ENCODE data around the gene ARRB2.
A peak's percentile ranks its signal among the peaks of the same experiment; 100 is the strongest.
"Not testable (repeated sequence)": the region's sequence is repeated elsewhere in the genome, so short reads cannot be mapped to it uniquely, and the experiment has no call there.

The ARRB2 gene

DNA sequence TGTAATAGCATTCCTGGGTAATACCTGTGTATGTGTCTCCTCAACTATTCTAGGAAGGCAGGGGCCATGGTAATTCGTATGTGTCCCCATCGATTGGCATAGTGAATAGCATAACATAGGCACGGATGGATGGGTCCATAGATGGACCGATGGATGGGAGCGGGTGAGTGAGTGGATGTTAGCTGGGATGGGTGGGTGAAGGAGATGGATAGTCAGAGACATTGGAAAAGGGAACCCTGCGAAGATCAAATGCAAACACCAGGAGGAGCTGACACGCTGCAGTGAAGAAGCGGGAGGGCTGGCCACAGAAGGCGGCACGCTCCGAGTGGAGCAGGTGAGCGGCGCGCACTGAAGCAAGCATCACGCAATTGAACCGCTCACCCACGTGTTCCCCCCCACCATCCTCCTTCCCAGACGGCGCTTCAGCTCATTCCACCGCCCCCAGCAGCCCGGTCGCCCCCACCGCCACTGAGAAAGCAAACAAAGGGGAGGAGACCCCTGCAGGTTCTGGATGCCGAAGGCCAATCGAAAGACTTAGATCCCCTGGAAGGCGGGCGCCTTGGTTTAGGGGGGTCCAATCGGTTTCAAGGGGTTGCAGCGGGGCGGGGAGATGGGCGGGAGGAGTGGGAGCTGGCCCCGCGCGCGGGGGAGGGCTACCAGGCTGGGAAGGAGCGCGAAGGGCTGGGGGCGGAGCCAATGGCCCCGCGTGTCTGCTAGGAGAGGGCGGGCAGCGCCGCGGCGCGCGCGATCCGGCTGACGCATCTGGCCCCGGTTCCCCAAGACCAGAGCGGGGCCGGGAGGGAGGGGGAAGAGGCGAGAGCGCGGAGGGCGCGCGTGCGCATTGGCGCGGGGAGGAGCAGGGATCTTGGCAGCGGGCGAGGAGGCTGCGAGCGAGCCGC lies at the start of gene ARRB2:
Gene ARRB2, plus strand, starts transcription at position 839 of the 899 bp plus-strand sequence. CDS start 90 bp downstream, outside the sequence.
- DNase-seq (ENCODE audit: low read depth in 2 of 2) = peak; percentile 97

DNA sequence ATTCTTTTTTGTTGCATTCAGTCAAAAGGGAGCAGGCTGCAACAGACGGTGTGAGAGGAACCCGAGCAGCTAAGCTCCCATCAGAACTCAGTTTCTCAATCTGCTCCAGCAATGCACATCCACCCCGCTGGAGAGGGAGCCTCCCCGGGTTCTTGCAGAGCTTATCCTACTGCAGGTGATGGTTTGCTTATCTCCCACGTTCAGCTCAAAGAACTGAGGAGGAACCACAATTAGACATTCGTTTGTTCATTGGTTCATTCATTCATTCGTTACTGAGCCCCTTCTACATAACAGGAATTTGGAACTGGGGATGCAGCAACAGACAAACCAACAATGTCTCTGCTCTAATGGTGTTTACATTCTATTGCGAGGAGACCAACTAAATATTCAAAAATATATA lies 46.7 kb upstream of the ARRB2 start:
- DNase-seq (ENCODE audit: low read depth in 2 of 2) = no peak

DNA sequence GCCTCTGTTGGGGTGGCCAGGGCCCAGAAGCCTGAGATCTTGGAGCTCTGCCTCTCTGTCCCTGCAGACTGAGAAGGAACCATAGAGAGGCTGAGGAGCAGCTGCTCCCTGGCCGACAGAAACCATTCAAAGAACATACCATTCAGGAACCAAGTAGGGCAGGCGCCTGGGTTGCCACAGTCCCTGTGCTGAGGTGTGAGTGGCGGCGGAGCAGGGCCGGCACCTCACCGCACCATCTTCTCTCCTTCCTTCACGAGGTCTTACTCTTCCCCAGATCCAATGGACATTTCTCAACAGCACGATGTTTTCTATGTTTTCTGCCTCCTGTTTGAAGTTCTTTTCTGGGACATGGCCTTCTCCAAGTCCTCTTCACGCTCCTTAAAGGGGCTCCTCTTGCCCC lies 46.2 kb upstream of the ARRB2 start:
- DNase-seq (ENCODE audit: low read depth in 2 of 2) = no peak

DNA sequence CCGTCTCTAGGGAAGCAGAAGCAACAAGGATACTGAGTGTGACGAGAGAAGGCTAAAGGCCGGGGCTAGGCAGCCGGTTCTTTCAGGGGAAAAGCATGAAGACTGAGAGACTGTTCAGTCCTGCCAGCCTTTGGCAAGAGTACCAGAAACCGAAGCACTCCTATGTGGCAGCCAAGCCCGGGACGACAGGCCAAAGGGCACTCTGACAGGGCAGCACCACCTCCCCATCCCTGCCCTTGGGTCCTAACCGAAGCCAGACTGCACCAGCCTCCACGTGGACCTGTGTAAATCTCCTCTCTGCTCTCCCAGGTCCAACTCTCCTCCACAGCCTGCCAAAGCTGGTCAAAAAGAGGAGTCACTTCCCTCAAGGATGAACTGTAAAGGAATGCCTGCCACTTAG lies 45.4 kb upstream of the ARRB2 start:
- no peak for DNase-seq (ENCODE audit: low read depth in 2 of 2)

DNA sequence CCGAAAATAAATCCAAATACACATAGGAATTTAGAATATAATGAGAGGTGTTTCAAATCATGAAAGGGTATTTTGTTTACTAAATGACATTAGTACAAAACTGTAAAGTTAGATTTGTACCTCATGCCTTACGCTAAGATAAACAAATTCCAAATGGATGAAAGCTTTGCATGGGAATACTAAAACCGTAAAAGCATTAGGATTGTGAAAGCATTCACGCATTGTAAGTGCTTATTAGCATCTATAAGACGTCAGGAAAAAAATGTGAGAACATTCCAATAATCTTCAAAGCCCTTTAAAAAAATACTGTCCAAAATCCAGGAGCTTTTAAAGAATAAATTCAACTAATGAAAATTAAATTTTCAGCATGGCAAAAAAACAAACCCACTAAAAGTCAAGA lies 44.1 kb upstream of the ARRB2 start:
- DNase-seq (ENCODE audit: low read depth in 2 of 2) = no peak

DNA sequence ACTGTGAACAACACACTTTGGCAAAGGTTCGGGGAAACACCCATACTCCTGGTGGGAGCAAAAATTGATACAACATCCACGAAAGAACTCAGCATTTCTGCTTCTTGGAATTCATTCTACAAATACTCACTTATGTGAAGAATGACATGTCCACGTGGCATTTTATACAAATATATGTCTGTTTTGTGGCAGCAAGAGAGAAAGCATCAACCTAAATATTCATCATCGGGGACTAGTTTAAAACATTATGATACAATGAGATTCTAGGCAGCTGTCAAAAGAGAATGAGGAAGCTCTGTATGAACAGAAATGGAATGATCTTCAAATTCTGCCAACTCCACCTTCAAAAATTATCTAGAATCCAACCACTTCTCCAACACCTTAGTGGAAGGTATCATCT lies 43.3 kb upstream of the ARRB2 start:
- DNase-seq (ENCODE audit: low read depth in 2 of 2) = no peak

DNA sequence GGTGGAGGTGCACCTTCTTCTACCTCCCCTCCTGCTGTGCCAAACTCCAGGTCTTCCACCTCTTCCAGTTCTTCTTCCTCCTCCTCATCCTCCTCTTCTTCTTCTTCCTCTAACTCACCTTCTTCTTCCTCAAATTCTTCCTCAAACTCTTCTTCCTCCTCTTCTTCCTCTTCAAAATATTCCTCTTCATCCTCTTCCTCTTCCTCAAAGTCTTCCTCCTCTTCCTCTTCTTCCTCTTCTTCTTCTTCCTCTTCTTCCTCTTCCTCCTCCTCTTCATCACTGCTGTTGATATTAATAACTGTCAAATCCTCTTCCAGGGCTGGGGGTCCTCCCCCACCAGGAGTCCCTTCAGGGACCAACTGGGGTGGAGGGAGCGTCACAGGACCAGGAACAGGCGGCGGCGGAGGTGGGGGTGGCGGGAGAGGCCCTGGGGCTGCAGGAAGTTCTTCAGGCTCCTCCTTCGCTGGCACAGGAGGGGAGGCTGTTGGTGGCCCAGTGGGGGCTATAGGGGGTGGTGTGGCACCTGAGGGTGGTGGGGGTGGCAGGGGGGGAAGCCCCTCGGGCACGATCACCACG lies 38.3 kb upstream of the ARRB2 start:
- no peak for DNase-seq (ENCODE audit: low read depth in 2 of 2)

DNA sequence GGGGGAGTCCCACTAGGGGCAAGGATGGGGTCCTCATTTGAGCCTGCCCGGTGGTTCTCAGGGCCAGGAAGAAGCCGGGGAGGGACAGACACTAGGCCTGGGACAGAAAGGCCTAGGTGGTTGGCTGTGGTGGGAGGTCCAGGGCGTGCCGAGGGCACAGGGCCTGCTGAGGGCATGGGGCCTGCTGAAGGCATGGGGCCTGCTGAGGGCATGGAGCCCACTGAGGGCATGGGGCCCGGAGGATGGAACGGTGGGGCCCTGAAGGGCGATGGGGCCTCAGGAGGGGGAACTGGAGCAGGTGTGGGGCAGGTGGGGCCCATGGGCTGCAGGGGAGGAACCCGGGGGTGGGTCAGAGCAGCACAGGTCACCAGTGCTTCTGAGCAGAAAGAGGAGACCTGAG lies 37.7 kb upstream of the ARRB2 start:
- no peak for DNase-seq (ENCODE audit: low read depth in 2 of 2)

DNA sequence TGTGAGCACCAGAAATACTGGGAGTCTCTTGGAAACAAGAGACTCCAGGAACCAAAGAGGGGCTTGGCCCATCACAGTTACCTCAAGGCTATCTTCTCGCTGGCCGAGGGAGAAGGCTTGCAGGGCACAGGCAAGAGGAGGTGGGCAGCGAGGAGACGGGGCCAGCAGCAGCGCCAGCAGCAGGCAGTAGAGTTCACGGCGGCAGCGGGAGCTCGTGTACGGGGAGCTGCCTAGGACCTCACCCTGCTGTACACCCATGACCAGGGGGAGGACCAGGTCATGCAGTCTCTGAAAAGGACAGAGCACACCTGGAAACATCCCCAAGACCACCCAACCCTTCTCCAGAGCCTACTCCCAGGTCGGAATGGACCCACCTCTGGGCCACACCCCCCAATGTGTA lies 37.3 kb upstream of the ARRB2 start:
- DNase-seq (ENCODE audit: low read depth in 2 of 2) = no peak

DNA sequence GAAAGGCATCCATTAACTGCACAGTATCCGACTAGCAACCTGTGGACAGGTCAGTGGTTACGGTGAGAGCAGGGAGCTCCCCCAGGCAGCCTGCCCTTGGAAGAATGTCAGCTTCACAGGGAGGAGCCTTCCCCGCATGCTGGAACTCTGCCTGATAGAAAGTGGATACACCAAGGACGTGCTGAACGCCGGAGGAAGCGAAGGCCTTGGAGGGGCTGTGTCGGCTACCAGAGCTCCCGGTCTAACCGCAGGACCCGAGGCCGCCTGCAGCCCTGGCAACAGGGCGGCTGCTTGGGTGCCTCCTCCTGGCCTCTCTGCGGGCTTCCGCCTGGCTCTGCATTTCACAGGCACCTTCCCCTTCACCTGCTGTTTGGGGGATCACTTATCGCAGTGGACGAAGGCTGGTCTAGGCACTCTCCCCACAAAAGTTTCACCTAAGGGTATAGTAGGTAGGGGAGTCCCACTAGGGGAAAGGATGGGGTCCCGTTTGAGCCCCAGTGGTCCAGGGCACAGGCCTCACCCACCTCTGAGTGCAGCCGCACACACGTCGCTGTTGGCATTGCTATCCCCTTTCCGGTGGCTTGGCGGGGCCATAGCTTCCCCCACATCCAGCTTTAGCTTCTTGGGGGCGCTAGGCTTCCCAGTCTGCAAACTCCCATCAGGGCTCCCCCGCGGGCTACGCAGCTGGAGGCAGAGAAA lies 36.3 kb upstream of the ARRB2 start:
- no peak for DNase-seq (ENCODE audit: low read depth in 2 of 2)

DNA sequence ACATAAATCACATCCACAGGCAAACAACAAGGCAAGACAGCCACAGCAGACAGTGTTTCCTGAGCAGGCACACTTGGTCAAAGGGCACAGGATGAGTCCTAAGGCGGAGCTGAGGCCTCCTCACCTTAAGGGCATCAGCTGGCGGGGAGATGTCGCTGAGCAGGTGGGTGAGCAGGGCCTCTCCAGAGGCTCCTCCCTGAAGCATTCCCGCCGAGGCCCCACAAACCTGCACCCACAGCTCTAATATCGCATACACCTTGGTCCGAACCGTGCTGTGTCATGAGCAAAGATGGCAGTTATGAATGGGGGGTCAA lies 35.8 kb upstream of the ARRB2 start:
- no peak for DNase-seq (ENCODE audit: low read depth in 2 of 2)

DNA sequence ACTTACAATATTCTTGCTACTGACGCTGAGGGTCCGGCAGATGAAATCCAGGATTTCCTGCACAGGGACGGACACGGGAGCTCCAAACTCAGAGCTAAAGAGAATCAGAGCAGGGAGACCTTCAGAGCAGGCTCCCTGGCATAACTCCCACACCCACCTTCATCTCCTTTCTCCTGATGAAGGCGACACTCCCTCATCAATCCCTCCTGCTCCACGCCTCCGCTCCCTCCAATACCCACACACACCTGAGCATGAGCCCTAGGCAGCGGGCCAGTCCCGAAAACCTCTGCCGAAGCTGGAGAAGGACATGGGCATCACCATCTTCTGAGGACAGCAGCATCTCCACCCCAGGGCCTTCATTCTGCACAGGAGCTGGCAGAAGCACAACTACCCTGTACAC lies 34.6 kb upstream of the ARRB2 start:
- DNase-seq (ENCODE audit: low read depth in 2 of 2) = no peak

DNA sequence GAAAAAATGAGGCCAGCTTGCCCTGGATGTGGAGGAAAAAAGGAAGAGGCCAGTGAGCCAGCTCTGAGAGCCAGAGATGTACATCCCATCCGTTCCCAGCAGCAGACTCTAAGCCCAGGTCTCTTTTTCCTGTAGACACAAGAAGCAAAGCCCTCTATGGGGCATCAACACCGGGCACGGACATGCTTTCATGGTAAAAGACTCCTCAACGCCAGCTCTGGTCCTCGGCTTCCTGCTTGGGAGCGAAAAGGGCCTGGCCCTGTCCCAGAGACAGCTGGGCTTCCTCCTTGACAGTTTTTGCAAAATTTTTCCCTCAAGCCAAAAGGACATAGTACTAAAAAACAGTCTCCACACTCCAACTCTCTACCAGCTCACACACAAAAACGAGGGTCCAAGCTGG lies 33.6 kb upstream of the ARRB2 start:
- no peak for DNase-seq (ENCODE audit: low read depth in 2 of 2)

DNA sequence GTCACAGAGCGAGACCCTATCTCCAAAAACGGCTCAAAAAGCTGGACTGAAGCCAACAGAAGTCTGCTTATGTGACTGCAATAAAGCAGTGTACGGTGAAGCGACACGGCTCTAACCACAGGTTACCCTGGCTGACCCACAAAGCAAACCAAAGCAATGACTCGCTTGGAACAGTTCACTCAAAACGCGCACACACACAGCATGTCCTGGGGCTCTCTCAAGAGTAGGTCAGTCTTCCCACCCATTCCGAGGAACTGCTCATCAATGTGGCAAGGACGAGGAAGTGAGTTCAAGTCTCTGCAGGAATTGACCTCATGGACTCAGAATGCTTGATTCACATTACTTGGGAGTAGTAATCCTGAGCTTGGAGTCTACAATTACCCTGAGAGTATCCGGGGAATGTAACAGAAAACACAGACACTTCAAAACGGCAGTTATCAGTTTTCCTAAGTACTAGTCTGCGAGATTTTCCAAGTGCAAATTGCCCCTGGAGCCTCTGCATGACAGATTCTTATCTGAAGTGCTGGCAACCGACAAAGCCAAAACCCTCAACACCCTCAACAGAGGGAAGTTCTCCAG lies 31.9 kb upstream of the ARRB2 start:
- no peak for DNase-seq (ENCODE audit: low read depth in 2 of 2)

DNA sequence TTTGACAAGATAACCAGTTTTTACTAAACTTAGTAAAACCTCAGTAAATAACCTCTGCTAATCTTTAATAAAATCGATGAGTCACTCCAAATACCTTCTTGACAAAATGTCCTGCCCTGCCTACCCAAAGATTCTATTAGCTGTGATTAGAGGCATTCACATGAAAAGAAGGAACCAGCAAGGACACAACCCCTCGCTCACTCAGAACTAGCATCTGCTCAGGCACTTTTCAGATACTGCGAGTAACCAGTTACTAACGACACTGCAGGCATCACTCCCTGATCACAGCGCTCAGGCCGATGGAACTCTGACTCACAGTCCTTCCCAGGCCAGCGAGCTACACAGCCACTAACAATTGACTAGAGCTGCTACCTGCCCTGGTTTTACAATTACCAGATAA lies 30.8 kb upstream of the ARRB2 start:
- no peak for DNase-seq (ENCODE audit: low read depth in 2 of 2)

DNA sequence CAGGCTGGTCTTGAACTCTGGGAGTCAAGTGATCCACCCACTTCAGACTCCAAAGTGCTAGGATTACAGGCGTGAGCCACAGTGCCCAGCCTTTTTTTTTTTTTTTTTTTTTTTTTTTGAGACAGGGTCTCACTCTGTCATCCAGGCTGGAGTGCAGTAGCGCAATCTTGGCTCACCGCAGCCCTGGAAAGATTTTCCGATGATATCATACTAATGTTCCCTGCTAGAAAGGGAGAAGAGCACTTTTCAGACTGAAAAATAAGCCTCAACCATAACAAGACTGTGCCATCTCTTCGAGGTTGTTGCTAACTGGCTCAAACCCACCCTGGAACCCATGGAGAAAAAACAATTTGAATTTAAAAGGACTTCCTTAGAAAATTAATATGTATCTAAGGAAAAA lies 26.7 kb upstream of the ARRB2 start:
- DNase-seq (ENCODE audit: low read depth in 2 of 2) = not testable (repeated sequence)

DNA sequence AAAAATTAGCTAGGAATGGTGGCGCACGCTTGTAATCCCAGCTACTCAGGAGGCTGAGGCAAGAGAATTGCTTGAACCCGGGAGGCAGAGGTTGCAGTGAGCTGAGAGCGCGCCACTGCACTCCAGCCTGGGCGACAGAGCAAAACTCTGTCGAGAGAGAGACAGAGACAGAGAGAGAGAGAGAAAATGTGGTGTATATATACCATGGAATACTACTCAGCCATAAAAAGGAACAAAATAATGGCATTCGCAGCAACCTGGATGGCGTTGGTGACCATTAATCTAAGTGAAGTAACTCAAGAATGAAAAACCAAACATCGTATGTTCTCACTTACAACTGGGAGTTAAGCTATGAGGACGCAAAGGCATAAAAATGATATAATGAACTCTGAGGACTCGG lies 20.6 kb upstream of the ARRB2 start:
- DNase-seq (ENCODE audit: low read depth in 2 of 2) = not testable (repeated sequence)

DNA sequence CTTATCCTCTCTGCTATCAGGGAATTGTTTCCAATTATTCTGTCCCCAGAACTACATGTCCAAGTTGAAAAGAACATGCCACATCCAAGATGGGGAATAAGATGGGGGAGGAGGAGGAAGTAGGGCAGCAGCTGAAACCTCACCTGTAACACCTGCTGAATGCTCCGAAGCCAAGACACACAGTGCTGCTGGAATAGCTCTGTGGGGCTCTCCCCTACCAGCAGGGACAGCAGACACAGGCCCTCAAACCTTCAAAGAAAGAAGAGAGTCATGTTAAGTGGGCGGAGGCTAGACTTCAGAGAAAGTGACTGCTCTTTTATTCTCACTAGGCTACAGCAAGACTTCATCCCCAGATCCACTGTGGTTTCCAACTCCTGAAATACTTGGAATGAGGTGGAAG lies 19.7 kb upstream of the ARRB2 start:
- no peak for DNase-seq (ENCODE audit: low read depth in 2 of 2)

DNA sequence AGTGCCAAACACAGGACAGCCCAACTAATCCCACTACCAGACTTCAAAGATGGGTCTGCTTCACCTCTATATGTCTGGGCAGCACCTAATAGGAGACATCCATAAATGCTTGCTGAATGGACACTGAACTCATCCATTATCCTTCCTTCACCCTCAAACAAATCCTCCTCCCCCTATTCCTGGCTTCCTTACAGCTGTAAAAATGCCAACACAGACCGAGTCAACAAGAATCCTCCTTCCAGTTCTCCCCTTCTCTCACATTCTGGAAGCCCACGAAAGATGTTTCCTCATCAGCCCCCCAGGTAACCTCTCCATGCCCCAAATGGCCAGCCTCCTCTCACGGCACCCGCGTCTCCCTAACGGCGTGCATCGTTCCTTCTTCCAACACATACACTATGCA lies 18.7 kb upstream of the ARRB2 start:
- no peak for DNase-seq (ENCODE audit: low read depth in 2 of 2)

DNA sequence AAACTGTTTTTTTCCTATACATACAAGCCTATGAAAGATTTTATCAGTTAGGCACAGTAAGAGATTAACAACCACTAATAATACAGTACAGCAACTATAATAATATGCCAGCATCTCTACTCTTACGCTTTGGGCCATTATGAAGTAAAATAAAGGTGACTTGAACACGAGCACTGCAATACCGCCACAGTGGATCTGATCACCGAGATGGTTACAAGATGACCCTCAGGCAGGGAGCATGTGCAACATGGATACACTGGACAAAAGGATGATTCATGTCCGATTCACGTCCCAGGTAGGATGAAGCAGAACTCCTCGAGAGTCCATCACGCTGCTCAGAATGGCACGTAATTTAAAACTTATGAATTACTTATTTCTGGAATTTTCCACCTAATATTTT lies 17.0 kb upstream of the ARRB2 start:
- no peak for DNase-seq (ENCODE audit: low read depth in 2 of 2)

DNA sequence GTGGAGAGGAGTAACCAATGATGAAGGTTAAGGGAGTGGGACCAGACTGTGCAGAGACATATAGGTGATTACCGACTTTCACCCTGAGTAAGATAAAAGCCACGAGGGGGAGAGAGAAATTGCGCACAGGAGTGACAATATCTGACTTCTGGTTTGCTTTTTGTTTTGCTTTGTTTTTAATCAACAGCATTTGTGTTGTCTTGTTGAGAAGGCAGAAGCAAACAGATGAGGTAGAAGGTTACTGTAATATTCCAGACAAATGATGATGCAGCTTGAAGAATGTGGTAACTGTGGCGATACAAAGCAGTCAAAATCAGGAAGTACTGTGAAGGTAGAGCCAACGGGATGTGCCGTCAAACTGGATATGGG lies 14.0 kb upstream of the ARRB2 start:
- no peak for DNase-seq (ENCODE audit: low read depth in 2 of 2)

DNA sequence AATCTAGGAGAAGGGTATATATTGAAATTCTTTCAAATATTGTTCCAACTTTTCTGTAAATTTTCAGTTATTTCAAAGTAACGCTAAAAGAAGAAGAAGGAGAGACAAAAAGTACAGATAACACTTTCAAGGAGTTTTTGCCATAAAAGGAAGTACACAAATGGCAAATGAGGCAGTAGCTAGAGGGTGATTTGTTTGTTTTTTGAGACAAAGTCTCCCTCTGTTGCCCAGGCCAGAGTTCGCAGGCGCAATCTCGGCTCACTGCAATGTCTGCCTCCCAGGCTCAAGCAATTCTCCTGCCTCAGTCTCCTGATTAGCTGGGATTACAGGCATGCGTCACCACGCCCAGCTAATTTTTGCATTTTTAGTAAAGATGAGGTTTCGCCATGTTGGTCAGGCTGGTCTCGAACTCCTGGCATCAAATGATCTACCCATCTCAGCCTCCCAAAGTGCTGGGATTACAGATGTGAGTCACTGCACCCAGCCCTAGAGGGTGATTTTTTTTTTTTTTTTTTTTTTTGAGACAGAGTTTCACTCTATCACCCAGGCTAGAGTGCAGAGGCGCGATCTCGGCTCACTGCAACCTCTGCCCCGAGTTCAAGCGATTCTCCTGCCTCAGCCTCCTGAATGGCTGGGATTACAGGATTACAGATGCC lies 10.9 kb upstream of the ARRB2 start:
- DNase-seq (ENCODE audit: low read depth in 2 of 2) = not testable (repeated sequence)
